ENCODE data around the gene ANKRA2.

GRCh38 chr5:73506459-73506955 is 58.9 kb downstream of the ANKRA2 start:
- no peak for TF ChIP-seq TAF1 (IDR thresholded peaks at IDR 0.05; ENCODE audit: low read depth, low read length)
- TF ChIP-seq NRF1 (IDR thresholded peaks at IDR 0.05; ENCODE audit: low read depth, low read length) = no peak
- TF ChIP-seq TCF12 (IDR thresholded peaks at IDR 0.05; ENCODE audit: low read depth, low read length) = no peak
- TF ChIP-seq RBBP5 (IDR thresholded peaks at IDR 0.05; ENCODE audit: borderline replicate concordance, low read depth, low read length) = no peak
- TF ChIP-seq CTCF (IDR thresholded peaks at IDR 0.05; ENCODE audit: control extremely low read depth in 1 of 3, insufficient read depth in 1 of 3, low read depth in 1 of 3, low read length in 3 of 3) = no peak
- TF ChIP-seq JUND (IDR thresholded peaks at IDR 0.05; ENCODE audit: low read length) = no peak

Data from H1 (cell line).